HCT116 (cell line): ENCODE data around the gene SOCS4. TPM values are rescaled to one million over a fixed set of nuclear protein-coding genes. Genes with fewer than 3 reads are reported as not detected.

Source experiments
- ATAC-seq: fragments of 200-7000 bp; cut with Tn5 transposase; 2 replicates; pipeline ENCODE4 v1.9.1; 2020; ENCODE audit warnings: mild to moderate bottlenecking, moderate library complexity
- BruUV-seq: library from RNA; stranded (reverse); fragments of 400-500 nt; replicated peaks from 2 replicates; lab custom pipeline; 2021; lab: Mats Ljungman, UMichigan
- CTCF ChIA-PET: fragments of 300-600 bp; sonication (Branson Sonifier 250); formaldehyde crosslinking; loops from one replicate; lab custom pipeline; 2021; ENCODE audit warnings: antibody characterized with exemption; lab: Charles Lee
- POLR2A ChIA-PET: fragments of 300-600, 350-600 bp; sonication (Branson Sonifier 250); formaldehyde crosslinking; loops from one replicate; lab custom pipeline; 2021; ENCODE audit warnings: antibody characterized with exemption; lab: Charles Lee
- RAD21 ChIA-PET, 2 experiments: fragments of 300-600 bp; sonication (Branson Sonifier 250); formaldehyde crosslinking; loops; one replicate each; lab custom pipeline; 2023; ENCODE audit warnings: low total read pairs in 2 of 2; ENCODE audit not compliant: uncharacterized antibody in 2 of 2, unreplicated experiment in 2 of 2, low non-redundant PET in 1 of 2; lab: Charles Lee
- DNase-seq: peaks from one replicate; pipeline ENCODE4 v3.0.0-alpha.2; 2010; ENCODE audit warnings: low read depth, low spot score
- H2AFZ ChIP-seq: fragments of 200-600 bp; shearing (Covaris generic), sonication (generic); 2 replicates; pipeline ENCODE4 v1.6.1; 2017; ENCODE audit warnings: low read depth, mixed run types, mixed read lengths, antibody characterized with exemption, low read length; ENCODE audit not compliant: poor library complexity, severe bottlenecking
- H3K27ac ChIP-seq: 2 replicates; pipeline ENCODE4 v1.5.1; 2012; ENCODE audit warnings: low read depth, low read length
- H3K27me3 ChIP-seq: fragments of 200-600 bp; sonication (generic); 2 replicates; pipeline ENCODE4 v1.6.1; 2016; ENCODE audit warnings: mixed run types, low read length, mixed read lengths; ENCODE audit not compliant: insufficient read depth
- H3K36me3 ChIP-seq, 2 experiments: fragments of 200-500 bp in 1 of 2; fragments of 200-600 bp in 1 of 2; sonication (Bioruptor generic) in 1 of 2; sonication (generic) in 1 of 2; 2 replicates each; pipeline versions ENCODE4 v1.5.1 to v1.6.1; 2014 to 2016; ENCODE audit warnings: low read length in 2 of 2, inconsistent platforms in 1 of 2, mixed read lengths in 1 of 2, mixed run types in 1 of 2; ENCODE audit not compliant: insufficient read depth in 2 of 2, control insufficient read depth in 1 of 2
- H3K4me1 ChIP-seq, 2 experiments: fragments of 200-600 bp in 1 of 2; sonication (generic) in 1 of 2; 2 replicates each; pipeline versions ENCODE4 v1.5.1 to v1.6.1; 2012 to 2017; ENCODE audit warnings: low read length in 2 of 2, inconsistent platforms in 1 of 2, mild to moderate bottlenecking in 1 of 2, mixed read lengths in 1 of 2, mixed run types in 1 of 2, moderate library complexity in 1 of 2; ENCODE audit not compliant: insufficient read depth in 2 of 2, control insufficient read depth in 1 of 2
- H3K4me2 ChIP-seq: fragments of 200-600 bp; sonication (generic); 2 replicates; pipeline ENCODE4 v1.6.1; 2017; ENCODE audit warnings: mixed run types, low read length, mixed read lengths
- H3K4me3 ChIP-seq, 2 experiments: fragments of 200-600 bp in 1 of 2; sonication (generic) in 1 of 2; replicated peaks in 1 of 2; 2 replicates each; pipeline ENCODE4 v1.5.1; 2011 to 2016; ENCODE audit warnings: low read length in 2 of 2, control low read depth in 1 of 2, low read depth in 1 of 2, mild to moderate bottlenecking in 1 of 2, mixed read lengths in 1 of 2, mixed run types in 1 of 2
- H3K79me2 ChIP-seq: fragments of 200-600 bp; sonication (generic); 2 replicates; pipeline ENCODE4 v1.6.1; 2017; ENCODE audit warnings: mild to moderate bottlenecking, mixed run types, low read length, moderate library complexity, mixed read lengths; ENCODE audit not compliant: insufficient read depth
- H3K9ac ChIP-seq: fragments of 200-600 bp; sonication (generic); 2 replicates; pipeline ENCODE4 v1.6.1; 2016; ENCODE audit warnings: low read length, mixed read lengths
- H3K9me2 ChIP-seq: fragments of 200-600 bp; sonication (generic), shearing (Covaris generic); 2 replicates; pipeline ENCODE4 v1.6.1; 2017; ENCODE audit warnings: mixed run types, mild to moderate bottlenecking, moderate library complexity; ENCODE audit not compliant: insufficient read depth
- H3K9me3 ChIP-seq, 2 experiments: fragments of 200-500 bp in 1 of 2; fragments of 200-600 bp in 1 of 2; sonication (Bioruptor generic) in 1 of 2; sonication (generic) in 1 of 2; 2 replicates each; pipeline ENCODE4 v1.6.1; 2014 to 2017; ENCODE audit warnings: low read length in 2 of 2, mixed read lengths in 2 of 2, inconsistent platforms in 1 of 2, low read depth in 1 of 2, mild to moderate bottlenecking in 1 of 2, mixed run types in 1 of 2, moderate library complexity in 1 of 2; ENCODE audit not compliant: control insufficient read depth in 1 of 2, insufficient read depth in 1 of 2
- H4K20me1 ChIP-seq: fragments of 200-600 bp; sonication (generic), shearing (Covaris generic); 2 replicates; pipeline ENCODE4 v1.6.1; 2017; ENCODE audit warnings: mixed run types, mild to moderate bottlenecking, moderate library complexity; ENCODE audit not compliant: insufficient read depth
- CBX3 ChIP-seq: IDR thresholded peaks from 2 replicates; pipeline ENCODE4 v1.6.1; 2012; ENCODE audit warnings: low read depth
- CEBPB ChIP-seq: IDR thresholded peaks from 2 replicates; pipeline ENCODE4 v1.6.1; 2012; ENCODE audit warnings: low read depth
- CTCF ChIP-seq, 3 experiments: fragments of 200-600 bp in 1 of 3; sonication (generic) in 1 of 3; IDR thresholded peaks in 2 of 3; conservative IDR thresholded peaks in 1 of 3; 2 replicates each; pipeline ENCODE4 v1.5.1; 2012 to 2017; ENCODE audit warnings: low read depth in 2 of 3, low read length in 2 of 3, antibody characterized with exemption in 1 of 3, borderline replicate concordance in 1 of 3, control low read depth in 1 of 3, mild to moderate bottlenecking in 1 of 3, mixed read lengths in 1 of 3, mixed run types in 1 of 3, moderate library complexity in 1 of 3; ENCODE audit not compliant: insufficient read depth in 1 of 3
- EGR1 ChIP-seq: IDR thresholded peaks from 2 replicates; pipeline ENCODE4 v1.6.1; 2012; ENCODE audit warnings: low read depth
- MAX ChIP-seq: IDR thresholded peaks from 2 replicates; pipeline ENCODE4 v1.6.1; 2012
- POLR2A ChIP-seq: IDR thresholded peaks from 2 replicates; pipeline ENCODE4 v1.7.0; 2011; ENCODE audit warnings: borderline replicate concordance; ENCODE audit not compliant: insufficient read depth, insufficient read length; ENCODE audit errors: extremely low read depth
- POLR2AphosphoS5 ChIP-seq: IDR thresholded peaks from 2 replicates; pipeline ENCODE4 v1.6.1; 2011; ENCODE audit warnings: mild to moderate bottlenecking, low read depth, low read length, moderate library complexity
- RAD21 ChIP-seq: IDR thresholded peaks from 2 replicates; pipeline ENCODE4 v1.6.1; 2012; ENCODE audit warnings: low read depth, mild to moderate bottlenecking
- SP1 ChIP-seq: IDR thresholded peaks from 2 replicates; pipeline ENCODE4 v1.6.1; 2012; ENCODE audit warnings: low read depth
- ZNF274 ChIP-seq: fragments of 200-500 bp; sonication (Bioruptor generic); IDR thresholded peaks from 2 replicates; pipeline ENCODE4 v1.6.1; 2014; ENCODE audit warnings: mild to moderate bottlenecking, low read depth, low read length, inconsistent platforms
- intact Hi-C: fragments of 100-400 bp; cut with micrococcal nuclease; formaldehyde crosslinking; loops from 2 replicates; pipeline ENCODE4 v1.10.0; 2022
- total RNA-seq: library from RNA; stranded (reverse); gene quantifications from one replicate; pipeline ENCODE4 v1.2.1, GENCODE V29; 2021; ENCODE audit not compliant: unreplicated experiment

The SOCS4 gene
- total RNA-seq, 1 experiment from 2014 or later = 23.7 TPM

GRCh38 chr14:55051165-55051422 lies 24.1 kb downstream of the SOCS4 start:
- ChIA-PET CTCF (interaction anchor here (0.6 to 1.9 kb wide), 14 partner anchors 8 to 195 kb away, joined by 3 to 10 read pairs (median 3); partner anchors contain the start of genes SOCS4 and WDHD1), POLR2A (interaction anchor here (0.7 to 2.7 kb wide), 13 partner anchors 9 to 148 kb away, joined by 3 to 11 read pairs (median 3); partner anchors contain the start of genes DLGAP5, GCH1, SOCS4 and WDHD1), RAD21 (no interaction called here)
- Histone ChIP-seq H3K9me3 (no peaks in the 10 kb centered on the region), H3K36me3 (peaks cover 0 to 6% of the 10 kb centered on the region in 2 experiments; a peak in 2 of 4 replicates), H4K20me1 (peaks cover 26% of the 10 kb centered on the region; the same call in 1 of the 2 replicates), H3K79me2 (peaks cover 42% of the 10 kb centered on the region), H3K9ac (peak overlapping the region; percentile 98), H3K27me3 (no peaks in the 10 kb centered on the region), H2AFZ (no peak overlapping the region), H3K27ac (peak overlapping the region; percentile 99), H3K4me2 (peak overlapping the region; percentile 81), H3K4me1 (peaks cover 4 to 21% of the 10 kb centered on the region in 2 experiments; a peak in 3 of 4 replicates), H3K9me2 (no peaks in the 10 kb centered on the region), H3K4me3 (peak overlapping the region; percentile 66 to 97)
- no peak for ATAC-seq
- intact Hi-C loops = loop anchor here (1.0 kb wide), 1 partner anchor 110 kb away; no protein-coding TSS in a partner anchor
- TSS peak; percentile 95 for BruUV-seq
- no peak for DNase-seq
- TF ChIP-seq MAX (no peak; the same call in 1 of the 2 replicates), POLR2A (no peak), CBX3 (no peak), SP1 (no peak), POLR2AphosphoS5 (no peak), EGR1 (no peak), CTCF (IDR thresholded peaks at IDR 0.05 in 2 of 3, conservative IDR thresholded peaks at IDR 0.05 in 1 of 3; ENCODE audit: borderline replicate concordance in 1 of 3, insufficient read depth in 1 of 3, low read depth in 2 of 3, low read length in 2 of 3) (no peak), CEBPB (no peak), RAD21 (no peak), ZNF274 (no peak)
